Tibial nerve (tissue), 4 donors: ENCODE results near the gene PHYKPL. TPM values are rescaled to one million over a fixed set of nuclear protein-coding genes. Genes with fewer than 3 reads are reported as not detected.

Experiments used
- DNase-seq, 2 donors: peaks; one replicate each; pipeline ENCODE4 v3.0.0-alpha.2; 2019; ENCODE audit warnings: low spot score in 2 of 2
- H3K27ac ChIP-seq, 4 donors: fragments of 200-600 bp; sonication (generic) in 3 of 4; one replicate each; pipeline ENCODE4 v1.5.1; 2017 to 2019; ENCODE audit warnings: mild to moderate bottlenecking in 1 of 4
- H3K27me3 ChIP-seq, 2 donors: fragments of 200-600 bp; sonication (generic) in 1 of 2; one replicate each; pipeline versions ENCODE4 v1.5.1 to v1.6.0; 2017 to 2019
- H3K36me3 ChIP-seq, 3 donors: fragments of 200-600 bp; sonication (generic); one replicate each; pipeline ENCODE4 v1.5.1; 2018 to 2019
- H3K4me1 ChIP-seq, 4 donors: fragments of 200-600 bp; sonication (generic) in 3 of 4; one replicate each; pipeline ENCODE4 v1.5.1; 2017 to 2019
- H3K4me3 ChIP-seq, 4 donors: fragments of 200-600 bp; sonication (generic) in 3 of 4; one replicate each; pipeline ENCODE4 v1.5.1; 2017 to 2019; ENCODE audit warnings: mild to moderate bottlenecking in 1 of 4, moderate library complexity in 1 of 4
- H3K9me3 ChIP-seq, 4 donors: fragments of 200-600 bp; sonication (generic) in 3 of 4; one replicate each; pipeline ENCODE4 v1.5.1; 2017 to 2019
- EP300 ChIP-seq, 2 donors: sonication (generic); formaldehyde crosslinking; IDR thresholded peaks; one replicate each; pipeline ENCODE4 v1.6.1; 2017; ENCODE audit warnings: antibody characterized with exemption in 2 of 2, mild to moderate bottlenecking in 1 of 2
- POLR2A ChIP-seq, 2 donors: fragments of 450-650 bp; IDR thresholded peaks; one replicate each; pipeline ENCODE4 v1.6.1; 2017; ENCODE audit warnings: antibody characterized with exemption in 2 of 2, mild to moderate bottlenecking in 2 of 2, moderate library complexity in 2 of 2
- WGBS, 2 donors: methylation state at CpG; one replicate each; pipeline ENCODE4 v1.1.5; 2018; 5-methylcytosine and 5-hydroxymethylcytosine counted together
- total RNA-seq, 4 donors: library from RNA; depleted of rRNA; stranded (reverse); fragments of >200 nt; gene quantifications; one replicate each; pipeline ENCODE4 v1.1.0, GENCODE V29; 2016
- TF ChIP-seq, protein P1 (sequence below), 5 experiments: fragments of 200-600 bp in 3 of 5; fragments of 450-650 bp in 2 of 5; sonication (generic) in 3 of 5; IDR thresholded peaks; one replicate each; pipeline ENCODE4 v1.5.1; 2016 to 2019; ENCODE audit warnings: antibody characterized with exemption in 5 of 5, mild to moderate bottlenecking in 3 of 5, moderate library complexity in 2 of 5

PHYKPL gene
- total RNA-seq, 4 donors from 2014 or later, result 77.2 to 121 (median 97.1) TPM

DNA sequence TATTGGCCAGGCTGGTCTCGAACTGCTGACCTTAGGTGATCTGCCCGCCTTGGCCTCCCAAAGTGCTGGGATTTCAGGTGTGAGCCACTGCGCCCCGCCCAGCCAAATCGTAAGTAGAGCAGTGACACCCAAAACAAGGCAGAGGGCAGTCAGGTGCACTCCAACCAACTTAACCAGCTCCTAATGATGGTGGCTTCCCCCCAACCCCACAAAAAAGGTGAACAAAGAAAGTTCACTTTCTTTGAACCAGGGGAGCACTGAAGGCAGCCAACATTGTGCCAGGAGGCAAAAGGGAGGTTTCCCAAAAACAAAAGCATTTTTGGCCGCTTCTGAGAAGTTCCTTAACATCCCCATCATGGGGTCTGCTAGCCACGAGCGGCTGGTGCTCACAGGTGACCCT, 55.0 kb downstream of the PHYKPL start:
- H3K27me3 ChIP-seq, result peaks cover 0 to 9% of the 10 kb centered on the region in 2 donors
- no peak for DNase-seq
- H3K36me3 ChIP-seq, result no peaks in the 10 kb centered on the region
- no peak overlapping the region for H3K4me3 ChIP-seq
- TF ChIP-seq, protein P1, sequence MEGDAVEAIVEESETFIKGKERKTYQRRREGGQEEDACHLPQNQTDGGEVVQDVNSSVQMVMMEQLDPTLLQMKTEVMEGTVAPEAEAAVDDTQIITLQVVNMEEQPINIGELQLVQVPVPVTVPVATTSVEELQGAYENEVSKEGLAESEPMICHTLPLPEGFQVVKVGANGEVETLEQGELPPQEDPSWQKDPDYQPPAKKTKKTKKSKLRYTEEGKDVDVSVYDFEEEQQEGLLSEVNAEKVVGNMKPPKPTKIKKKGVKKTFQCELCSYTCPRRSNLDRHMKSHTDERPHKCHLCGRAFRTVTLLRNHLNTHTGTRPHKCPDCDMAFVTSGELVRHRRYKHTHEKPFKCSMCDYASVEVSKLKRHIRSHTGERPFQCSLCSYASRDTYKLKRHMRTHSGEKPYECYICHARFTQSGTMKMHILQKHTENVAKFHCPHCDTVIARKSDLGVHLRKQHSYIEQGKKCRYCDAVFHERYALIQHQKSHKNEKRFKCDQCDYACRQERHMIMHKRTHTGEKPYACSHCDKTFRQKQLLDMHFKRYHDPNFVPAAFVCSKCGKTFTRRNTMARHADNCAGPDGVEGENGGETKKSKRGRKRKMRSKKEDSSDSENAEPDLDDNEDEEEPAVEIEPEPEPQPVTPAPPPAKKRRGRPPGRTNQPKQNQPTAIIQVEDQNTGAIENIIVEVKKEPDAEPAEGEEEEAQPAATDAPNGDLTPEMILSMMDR (IDR thresholded peaks at IDR 0.05), result no peak
- no peak for TF ChIP-seq EP300 (IDR thresholded peaks at IDR 0.05)
- TF ChIP-seq POLR2A (IDR thresholded peaks at IDR 0.05), result no peak
- H3K4me1 ChIP-seq, result no peaks in the 10 kb centered on the region
- peaks cover 0 to 4% (median 0%) of the 10 kb centered on the region in 4 donors for H3K9me3 ChIP-seq
- WGBS, 2 donors, result 70 to 81% methylated on average over 8 of the region's 8 CpGs
- no peak overlapping the region for H3K27ac ChIP-seq

DNA sequence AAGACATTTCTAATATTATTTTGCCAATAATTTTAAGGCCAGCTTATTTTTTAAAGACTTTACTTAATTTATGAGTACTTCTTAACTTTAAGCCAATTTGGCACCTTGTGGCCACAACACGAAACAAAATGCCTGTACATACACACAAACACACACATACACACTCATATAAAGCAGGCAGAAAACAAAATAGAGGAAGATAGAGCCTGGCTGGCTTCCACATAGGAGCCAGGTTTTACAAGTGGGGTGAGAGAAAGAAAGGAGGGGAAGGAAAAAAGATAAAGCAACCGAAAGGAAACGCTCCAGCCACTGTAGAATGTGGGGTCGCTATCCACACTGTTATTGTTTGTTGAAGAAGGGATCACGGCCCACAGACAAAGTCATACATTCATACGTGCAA, 55.8 kb downstream of the PHYKPL start:
- Histone ChIP-seq H3K27me3 (peaks cover 0 to 9% of the 10 kb centered on the region in 2 donors), H3K27ac (no peak overlapping the region), H3K4me3 (no peak overlapping the region), H3K9me3 (peaks cover 0 to 4% (median 0%) of the 10 kb centered on the region in 4 donors), H3K36me3 (no peaks in the 10 kb centered on the region), H3K4me1 (no peaks in the 10 kb centered on the region)
- WGBS, 2 donors, result 44 to 56% methylated on average over 6 of the region's 6 CpGs
- DNase-seq, result no peak
- no peak for TF ChIP-seq EP300 (IDR thresholded peaks at IDR 0.05)
- TF ChIP-seq, protein P1 (IDR thresholded peaks at IDR 0.05), result no peak
- TF ChIP-seq POLR2A (IDR thresholded peaks at IDR 0.05), result no peak

DNA sequence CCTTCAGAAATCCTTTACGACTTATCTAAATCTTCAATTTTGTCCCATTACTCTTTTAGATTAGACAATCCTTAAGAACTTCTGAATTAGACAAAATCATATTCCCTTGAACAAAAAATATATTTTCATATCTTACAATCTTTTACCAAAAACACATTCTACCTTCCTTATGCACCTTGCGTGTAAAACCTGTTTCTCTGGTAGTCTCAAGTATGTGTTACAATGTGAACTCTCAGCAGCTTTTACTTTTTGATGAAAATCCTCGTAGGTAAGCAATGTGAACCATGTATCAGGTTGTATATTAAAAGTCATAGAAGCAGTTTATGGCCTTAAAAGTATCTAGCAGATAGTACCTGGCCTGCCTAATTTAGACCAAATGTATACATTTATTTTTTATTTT, 58.1 kb downstream of the PHYKPL start:
- Histone ChIP-seq H3K4me3 (no peak overlapping the region), H3K36me3 (no peaks in the 10 kb centered on the region), H3K27ac (no peak overlapping the region), H3K9me3 (peaks cover 0 to 2% (median 0%) of the 10 kb centered on the region in 4 donors), H3K27me3 (no peaks in the 10 kb centered on the region), H3K4me1 (no peaks in the 10 kb centered on the region)
- WGBS, 2 donors, result 86 to 92% methylated on average over 3 of the region's 3 CpGs
- TF ChIP-seq POLR2A (IDR thresholded peaks at IDR 0.05) (no peak), EP300 (IDR thresholded peaks at IDR 0.05) (no peak)
- TF ChIP-seq, protein P1 (IDR thresholded peaks at IDR 0.05), result no peak
- DNase-seq, result no peak

DNA sequence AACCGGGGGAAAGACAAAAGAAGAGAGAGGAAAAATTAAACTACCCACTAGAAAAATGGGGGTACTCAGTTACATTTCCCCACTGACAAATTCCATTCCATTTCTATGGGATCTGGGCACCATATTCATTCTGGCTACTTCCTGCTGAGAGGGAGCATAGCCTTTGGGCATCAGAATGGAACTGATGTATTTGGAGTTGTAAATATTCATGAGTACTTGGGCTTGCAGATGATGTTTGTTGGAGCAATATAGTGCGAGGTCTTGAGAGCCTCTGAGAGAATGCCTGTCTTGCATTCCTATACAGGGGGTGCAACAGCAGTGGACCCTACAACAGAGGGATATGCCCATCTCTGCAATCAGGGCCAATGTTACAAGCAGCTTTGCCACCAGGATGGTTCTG, 62.1 kb downstream of the PHYKPL start:
- no peak overlapping the region for H3K4me3 ChIP-seq
- WGBS, 2 donors, result 76 to 95% methylated on average over 2 of the region's 2 CpGs
- no peaks in the 10 kb centered on the region for H3K4me1 ChIP-seq
- H3K36me3 ChIP-seq, result no peaks in the 10 kb centered on the region
- DNase-seq, result no peak
- H3K27me3 ChIP-seq, result peaks cover 0 to 7% of the 10 kb centered on the region in 2 donors
- H3K9me3 ChIP-seq, result no peaks in the 10 kb centered on the region
- no peak for TF ChIP-seq EP300 (IDR thresholded peaks at IDR 0.05)
- H3K27ac ChIP-seq, result no peak overlapping the region

DNA sequence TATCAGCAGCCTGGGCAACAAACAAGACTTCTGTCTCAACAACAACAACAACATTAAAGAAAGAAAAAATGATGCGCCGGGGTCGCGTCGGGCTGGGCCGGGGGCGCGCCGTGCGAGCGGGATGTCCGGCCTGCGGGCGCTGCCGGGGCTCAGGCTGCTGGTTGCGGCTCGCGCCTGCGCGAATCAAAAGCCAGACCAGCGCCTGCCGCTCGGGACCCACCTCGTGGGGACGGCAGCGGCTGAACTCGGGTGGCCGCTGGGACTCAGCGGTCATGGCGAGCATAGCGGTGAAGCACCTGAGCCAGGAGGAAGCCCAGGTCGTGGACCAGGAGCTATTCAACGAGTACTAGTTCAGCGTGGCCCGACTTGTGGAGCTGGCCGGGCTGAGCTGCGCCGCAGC, 67.0 kb downstream of the PHYKPL start:
- no peak overlapping the region for H3K27ac ChIP-seq
- TF ChIP-seq POLR2A (IDR thresholded peaks at IDR 0.05) (no peak), EP300 (IDR thresholded peaks at IDR 0.05) (no peak)
- no peak overlapping the region for H3K4me3 ChIP-seq
- H3K27me3 ChIP-seq, result peaks cover 0 to 19% of the 10 kb centered on the region in 2 donors
- no peak for DNase-seq
- peaks cover 0 to 11% (median 3%) of the 10 kb centered on the region in 4 donors for H3K4me1 ChIP-seq
- H3K9me3 ChIP-seq, result no peaks in the 10 kb centered on the region
- 57% methylated on average over 36 to 38 of the region's 38 CpGs for WGBS, 2 donors
- H3K36me3 ChIP-seq, result no peaks in the 10 kb centered on the region

DNA sequence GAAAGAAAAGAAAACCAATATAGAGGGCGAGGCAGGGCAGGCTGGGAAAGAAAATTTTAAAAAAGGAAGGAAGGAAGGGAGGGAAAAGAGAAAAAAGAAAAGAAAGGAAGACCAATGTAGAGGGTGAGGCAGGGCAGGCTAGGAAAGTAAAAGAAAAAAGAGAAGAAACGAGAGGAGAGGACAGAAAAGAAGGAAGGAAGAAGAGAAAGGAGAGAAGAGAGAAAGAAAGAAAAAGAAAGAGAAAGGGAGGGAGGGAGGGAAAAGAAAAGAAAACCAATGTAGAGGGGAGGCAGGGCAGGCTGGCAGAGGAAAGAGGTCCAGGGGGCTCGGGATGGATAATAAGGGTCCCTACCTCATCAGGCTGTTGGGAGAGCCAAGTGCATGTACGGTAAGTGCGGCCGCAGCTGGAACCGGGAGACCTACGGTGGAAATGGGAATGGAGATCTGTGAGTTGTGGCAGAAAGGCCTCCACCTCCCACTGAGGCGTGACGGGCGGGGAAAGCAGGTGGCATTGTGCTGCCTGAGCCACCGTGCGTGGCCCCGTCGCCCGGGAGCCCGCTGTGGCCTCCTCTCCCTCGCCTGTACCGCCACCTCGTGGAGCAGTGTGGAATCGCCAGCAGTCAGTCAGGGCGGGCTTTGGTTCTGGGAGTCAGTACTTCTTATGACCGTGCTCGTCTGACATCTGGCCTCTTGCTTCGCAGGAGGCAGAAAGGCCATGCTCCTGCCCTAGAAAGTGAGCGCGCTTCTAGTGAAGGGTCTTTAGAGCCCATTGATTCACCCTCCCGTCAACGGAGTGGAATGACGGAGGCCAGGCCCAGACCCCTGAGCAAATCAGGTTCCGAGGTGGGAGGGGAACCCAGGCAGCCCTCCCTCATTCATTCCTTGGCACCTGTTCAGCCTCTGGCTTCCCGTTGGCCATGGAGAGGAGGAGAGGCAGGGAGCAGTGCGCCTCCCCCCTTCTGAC, 68.5 kb downstream of the PHYKPL start:
- peak overlapping the region in 1 of 4 donors; percentile 36 for H3K4me3 ChIP-seq
- H3K27me3 ChIP-seq, result peaks cover 0 to 19% of the 10 kb centered on the region in 2 donors
- TF ChIP-seq POLR2A (IDR thresholded peaks at IDR 0.05), result no peak
- TF ChIP-seq EP300 (IDR thresholded peaks at IDR 0.05), result peak in 1 of 2 donors; percentile 19
- TF ChIP-seq, protein P1 (IDR thresholded peaks at IDR 0.05), result peak; percentile 94 to 99 (median 98)
- no peak overlapping the region for H3K27ac ChIP-seq
- 8 to 10% methylated on average over 24 to 33 of the region's 33 CpGs for WGBS, 2 donors
- no peaks in the 10 kb centered on the region for H3K9me3 ChIP-seq
- peaks cover 0 to 11% (median 3%) of the 10 kb centered on the region in 4 donors for H3K4me1 ChIP-seq
- no peaks in the 10 kb centered on the region for H3K36me3 ChIP-seq
- DNase-seq, result peak; percentile 80 to 92
